ENCODE measurements around the gene CD177. TPM values are rescaled to one million over a fixed set of nuclear protein-coding genes. Genes with fewer than 3 reads are reported as not detected.

The CD177 gene, protein sequence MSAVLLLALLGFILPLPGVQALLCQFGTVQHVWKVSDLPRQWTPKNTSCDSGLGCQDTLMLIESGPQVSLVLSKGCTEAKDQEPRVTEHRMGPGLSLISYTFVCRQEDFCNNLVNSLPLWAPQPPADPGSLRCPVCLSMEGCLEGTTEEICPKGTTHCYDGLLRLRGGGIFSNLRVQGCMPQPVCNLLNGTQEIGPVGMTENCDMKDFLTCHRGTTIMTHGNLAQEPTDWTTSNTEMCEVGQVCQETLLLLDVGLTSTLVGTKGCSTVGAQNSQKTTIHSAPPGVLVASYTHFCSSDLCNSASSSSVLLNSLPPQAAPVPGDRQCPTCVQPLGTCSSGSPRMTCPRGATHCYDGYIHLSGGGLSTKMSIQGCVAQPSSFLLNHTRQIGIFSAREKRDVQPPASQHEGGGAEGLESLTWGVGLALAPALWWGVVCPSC
- total RNA-seq, result not detected in 2 replicates

GRCh38 chr19:43353606-43354304, at the start of gene CD177:
Gene CD177, plus strand, starts transcription at chr19:43353686. Its CDS starts 29 bp downstream, at chr19:43353715.

Other genes starting within 250 kb of the CD177 start
- gene PSG5, start 167.2 kb upstream of the CD177 start, total RNA-seq, result not detected in 2 replicates
- gene PSG4, start 148.0 kb upstream of the CD177 start, total RNA-seq, result not detected in 2 replicates
- gene PSG9, start 84.2 kb upstream of the CD177 start, total RNA-seq, result not detected in 2 replicates
- gene TEX101, start 61.2 kb downstream of the CD177 start, total RNA-seq, result not detected in 2 replicates
- gene LYPD3, start 111.9 kb downstream of the CD177 start, total RNA-seq, result not detected in 2 replicates
- 6.4 and 9.0 TPM in 2 replicates for gene PHLDB3, start 151.1 kb downstream of the CD177 start, total RNA-seq
- 31.0 and 40.1 TPM in 2 replicates for gene ETHE1, start 173.5 kb downstream of the CD177 start, total RNA-seq
- 0.27 TPM in 1 of 2 replicates, not detected in the other for gene ZNF575, start 179.5 kb downstream of the CD177 start, total RNA-seq
- gene XRCC1, start 221.8 kb downstream of the CD177 start, total RNA-seq, result 19.9 and 26.4 TPM in 2 replicates
- 0.22 and 0.27 TPM in 2 replicates for gene PINLYP, start 222.1 kb downstream of the CD177 start, total RNA-seq
- gene IRGQ, start 242.4 kb downstream of the CD177 start, total RNA-seq, result 28.9 TPM in 2 replicates
- 9.3 and 9.8 TPM in 2 replicates for gene ZNF576, start 242.9 kb downstream of the CD177 start, total RNA-seq

Measured in thoracic aorta endothelial cell (primary cell).